Activated naive CD4-positive, alpha-beta T cell treated with anti-CD3 and anti-CD28 coated beads, Interleukin-2, amount 10 ng/mL, durations not matched to agents 7 days and 5 days (primary cell): ENCODE measurements around the gene PHIP.

Experiments used
- CTCF ChIA-PET: fragments of 350-600 bp; sonication (Branson Sonifier 250); formaldehyde crosslinking; loops from one replicate; lab custom pipeline; 2021; ENCODE audit warnings: antibody characterized with exemption; lab: Charles Lee
- DNase-seq: peaks from one replicate; pipeline ENCODE4 v3.0.0-alpha.2; 2020
- H3K27ac Mint-ChIP-seq: one replicate; pipeline ENCODE4 v1.8.0; 2021; ENCODE audit warnings: mild to moderate bottlenecking, moderate library complexity, mixed read lengths
- H3K27me3 Mint-ChIP-seq: one replicate; pipeline ENCODE4 v1.8.0; 2021; ENCODE audit warnings: mild to moderate bottlenecking, mixed read lengths
- H3K36me3 Mint-ChIP-seq: one replicate; pipeline ENCODE4 v1.8.0; 2021; ENCODE audit warnings: mixed read lengths
- H3K4me1 Mint-ChIP-seq: one replicate; pipeline ENCODE4 v1.8.0; 2021; ENCODE audit warnings: mixed read lengths
- H3K4me3 Mint-ChIP-seq: one replicate; pipeline ENCODE4 v1.8.0; 2021; ENCODE audit warnings: mild to moderate bottlenecking, moderate library complexity, mixed read lengths
- H3K9me3 Mint-ChIP-seq: one replicate; pipeline ENCODE4 v1.8.0; 2021; ENCODE audit warnings: mixed read lengths

Gene PHIP

GRCh38 chr6:79010422-79010821, 67.6 kb downstream of the PHIP start:
- Mint-ChIP-seq H3K4me1 (no peaks in the 10 kb centered on the region), H3K27ac (no peak overlapping the region), H3K9me3 (no peaks in the 10 kb centered on the region), H3K4me3 (no peak overlapping the region), H3K27me3 (no peaks in the 10 kb centered on the region), H3K36me3 (peaks cover 27% of the 10 kb centered on the region)
- CTCF ChIA-PET, result no interaction called here
- DNase-seq, result no peak

- Mint-ChIP-seq H3K36me3 (peaks cover 26% of the 10 kb centered on the region), H3K4me3 (no peak overlapping the region), H3K27me3 (no peaks in the 10 kb centered on the region), H3K4me1 (no peaks in the 10 kb centered on the region), H3K9me3 (no peaks in the 10 kb centered on the region), H3K27ac (no peak overlapping the region)
- CTCF ChIA-PET, result no interaction called here
- no peak for DNase-seq
These were observed 68.2 kb downstream of the PHIP start for GRCh38 chr6:79009819-79010218.

- DNase-seq, result no peak
- CTCF ChIA-PET, result no interaction called here
- Mint-ChIP-seq H3K9me3 (no peaks in the 10 kb centered on the region), H3K27ac (no peak overlapping the region), H3K36me3 (peaks cover 50% of the 10 kb centered on the region), H3K4me1 (no peaks in the 10 kb centered on the region), H3K27me3 (no peaks in the 10 kb centered on the region), H3K4me3 (no peak overlapping the region)
These were observed 72.6 kb downstream of the PHIP start for GRCh38 chr6:79005497-79005896.

- Mint-ChIP-seq H3K4me3 (no peak overlapping the region), H3K4me1 (no peaks in the 10 kb centered on the region), H3K36me3 (peaks cover 49% of the 10 kb centered on the region), H3K9me3 (no peaks in the 10 kb centered on the region), H3K27me3 (no peaks in the 10 kb centered on the region), H3K27ac (no peak overlapping the region)
- CTCF ChIA-PET, result no interaction called here
- DNase-seq, result no peak
These were observed 73.0 kb downstream of the PHIP start for GRCh38 chr6:79005024-79005423.

- DNase-seq, result no peak
- Mint-ChIP-seq H3K27me3 (no peaks in the 10 kb centered on the region), H3K4me1 (no peaks in the 10 kb centered on the region), H3K36me3 (peaks cover 48% of the 10 kb centered on the region), H3K9me3 (no peaks in the 10 kb centered on the region), H3K27ac (no peak overlapping the region), H3K4me3 (no peak overlapping the region)
- CTCF ChIA-PET, result no interaction called here
These were observed 73.8 kb downstream of the PHIP start for GRCh38 chr6:79004239-79004638.

GRCh38 chr6:79001415-79001814, 76.6 kb downstream of the PHIP start:
- H3K9me3 Mint-ChIP-seq, result no peaks in the 10 kb centered on the region
- H3K4me3 Mint-ChIP-seq, result no peak overlapping the region
- no peaks in the 10 kb centered on the region for H3K4me1 Mint-ChIP-seq
- DNase-seq, result no peak
- H3K27ac Mint-ChIP-seq, result no peak overlapping the region
- peaks cover 56% of the 10 kb centered on the region for H3K36me3 Mint-ChIP-seq
- no peaks in the 10 kb centered on the region for H3K27me3 Mint-ChIP-seq
- CTCF ChIA-PET, result no interaction called here

GRCh38 chr6:78999737-79000136, 78.3 kb downstream of the PHIP start:
- CTCF ChIA-PET, result no interaction called here
- no peak overlapping the region for H3K27ac Mint-ChIP-seq

GRCh38 chr6:78995946-78996345, 82.1 kb downstream of the PHIP start:
- H3K4me3 Mint-ChIP-seq, result no peak overlapping the region
- no peaks in the 10 kb centered on the region for H3K27me3 Mint-ChIP-seq
- CTCF ChIA-PET, result no interaction called here
- H3K4me1 Mint-ChIP-seq, result no peaks in the 10 kb centered on the region
- peaks cover 73% of the 10 kb centered on the region for H3K36me3 Mint-ChIP-seq
- H3K27ac Mint-ChIP-seq, result no peak overlapping the region
- DNase-seq, result no peak
- no peaks in the 10 kb centered on the region for H3K9me3 Mint-ChIP-seq

More at GRCh38 chr6:78999737-79000136, 78.3 kb downstream of the PHIP start:
- H3K27me3 Mint-ChIP-seq, result no peaks in the 10 kb centered on the region
- no peak overlapping the region for H3K4me3 Mint-ChIP-seq
- H3K4me1 Mint-ChIP-seq, result no peaks in the 10 kb centered on the region
- H3K9me3 Mint-ChIP-seq, result no peaks in the 10 kb centered on the region
- no peak for DNase-seq
- peaks cover 68% of the 10 kb centered on the region for H3K36me3 Mint-ChIP-seq

- Mint-ChIP-seq H3K9me3 (no peaks in the 10 kb centered on the region), H3K27ac (no peak overlapping the region), H3K4me1 (no peaks in the 10 kb centered on the region), H3K27me3 (no peaks in the 10 kb centered on the region), H3K36me3 (peaks cover 73% of the 10 kb centered on the region), H3K4me3 (no peak overlapping the region)
- no peak for DNase-seq
- CTCF ChIA-PET, result no interaction called here
These were observed 82.7 kb downstream of the PHIP start for GRCh38 chr6:78995346-78995745.

- H3K36me3 Mint-ChIP-seq, result peaks cover 79% of the 10 kb centered on the region
- H3K4me3 Mint-ChIP-seq, result no peak overlapping the region
- H3K9me3 Mint-ChIP-seq, result no peaks in the 10 kb centered on the region
- H3K27me3 Mint-ChIP-seq, result no peaks in the 10 kb centered on the region
- no peak for DNase-seq
- H3K4me1 Mint-ChIP-seq, result no peaks in the 10 kb centered on the region
- H3K27ac Mint-ChIP-seq, result no peak overlapping the region
- CTCF ChIA-PET, result no interaction called here
These were observed 84.1 kb downstream of the PHIP start for GRCh38 chr6:78993955-78994354.

- Mint-ChIP-seq H3K36me3 (peaks cover 58% of the 10 kb centered on the region), H3K4me1 (no peaks in the 10 kb centered on the region), H3K27ac (no peak overlapping the region), H3K27me3 (no peaks in the 10 kb centered on the region), H3K9me3 (no peaks in the 10 kb centered on the region), H3K4me3 (no peak overlapping the region)
- CTCF ChIA-PET, result no interaction called here
- DNase-seq, result no peak
These were observed 88.9 kb downstream of the PHIP start for GRCh38 chr6:78989191-78989590.

GRCh38 chr6:78986161-78986560, 91.9 kb downstream of the PHIP start:
- CTCF ChIA-PET, result no interaction called here
- Mint-ChIP-seq H3K4me1 (no peaks in the 10 kb centered on the region), H3K36me3 (peaks cover 56% of the 10 kb centered on the region), H3K27me3 (no peaks in the 10 kb centered on the region), H3K27ac (no peak overlapping the region), H3K9me3 (no peaks in the 10 kb centered on the region), H3K4me3 (no peak overlapping the region)
- no peak for DNase-seq

- no peaks in the 10 kb centered on the region for H3K4me1 Mint-ChIP-seq
- H3K27ac Mint-ChIP-seq, result no peak overlapping the region
- H3K36me3 Mint-ChIP-seq, result peaks cover 51% of the 10 kb centered on the region
- no peaks in the 10 kb centered on the region for H3K9me3 Mint-ChIP-seq
- no peak for DNase-seq
- CTCF ChIA-PET, result no interaction called here
- no peak overlapping the region for H3K4me3 Mint-ChIP-seq
- no peaks in the 10 kb centered on the region for H3K27me3 Mint-ChIP-seq
These were observed 93.7 kb downstream of the PHIP start for GRCh38 chr6:78984225-78984950.

GRCh38 chr6:78967191-78967590, 110.9 kb downstream of the PHIP start:
- CTCF ChIA-PET, result no interaction called here
- H3K36me3 Mint-ChIP-seq, result peaks cover 38% of the 10 kb centered on the region

GRCh38 chr6:78966542-78966941, 111.5 kb downstream of the PHIP start:
- no peak overlapping the region for H3K4me3 Mint-ChIP-seq
- no peak overlapping the region for H3K27ac Mint-ChIP-seq

More at GRCh38 chr6:78967191-78967590, 110.9 kb downstream of the PHIP start:
- no peaks in the 10 kb centered on the region for H3K4me1 Mint-ChIP-seq
- H3K9me3 Mint-ChIP-seq, result no peaks in the 10 kb centered on the region
- DNase-seq, result no peak
- no peak overlapping the region for H3K27ac Mint-ChIP-seq
- no peaks in the 10 kb centered on the region for H3K27me3 Mint-ChIP-seq
- no peak overlapping the region for H3K4me3 Mint-ChIP-seq

More at GRCh38 chr6:78966542-78966941, 111.5 kb downstream of the PHIP start:
- CTCF ChIA-PET, result no interaction called here
- Mint-ChIP-seq H3K36me3 (peaks cover 42% of the 10 kb centered on the region), H3K27me3 (no peaks in the 10 kb centered on the region), H3K9me3 (no peaks in the 10 kb centered on the region), H3K4me1 (no peaks in the 10 kb centered on the region)
- no peak for DNase-seq
